PC-9 (cell line): Measurements from ENCODE around the gene NMS. TPM values are rescaled to one million over a fixed set of nuclear protein-coding genes. Genes with fewer than 3 reads are reported as not detected.

ENCODE experiments used
- BruUV-seq: library from RNA; stranded (reverse); fragments of 400-500 nt; replicated peaks from 2 replicates; lab custom pipeline; 2021; lab: Mats Ljungman, UMichigan
- CTCF ChIA-PET: fragments of 300-600 bp; sonication (Branson Sonifier 250); formaldehyde crosslinking; loops from one replicate; lab custom pipeline; 2022; ENCODE audit warnings: antibody characterized with exemption; lab: Charles Lee
- POLR2A ChIA-PET: fragments of 300-600 bp; sonication (Branson Sonifier 250); formaldehyde crosslinking; loops from one replicate; lab custom pipeline; 2022; ENCODE audit warnings: antibody characterized with exemption; ENCODE audit not compliant: unreplicated experiment; lab: Charles Lee
- DNase-seq, 2 experiments: peaks; one replicate each; pipeline versions ENCODE4 v3.0.0 to v3.0.0-alpha.2; 2015 to 2022; ENCODE audit warnings: mixed read lengths in 1 of 2
- H2AFZ ChIP-seq: fragments of 200-600 bp; sonication (generic); 2 replicates; pipeline ENCODE4 v1.8.1; 2017; ENCODE audit warnings: antibody characterized with exemption
- H3F3A ChIP-seq: fragments of 200-600 bp; sonication (generic); 2 replicates; pipeline ENCODE4 v1.8.1; 2017; ENCODE audit warnings: antibody characterized with exemption, mild to moderate bottlenecking, low read depth; ENCODE audit not compliant: insufficient read depth
- H3K27ac ChIP-seq: fragments of 200-600 bp; sonication (generic); 2 replicates; pipeline ENCODE4 v1.6.1; 2016; ENCODE audit warnings: mixed run types
- H3K27me3 ChIP-seq: fragments of 200-600 bp; sonication (generic); 2 replicates; pipeline ENCODE4 v1.6.1; 2016; ENCODE audit warnings: low read depth, mixed run types; ENCODE audit not compliant: insufficient read depth
- H3K36me3 ChIP-seq: fragments of 200-600 bp; sonication (generic); 2 replicates; pipeline ENCODE4 v1.6.1; 2016; ENCODE audit warnings: low read depth, mixed run types
- H3K4me1 ChIP-seq: fragments of 200-600 bp; sonication (generic); replicated peaks from 2 replicates; pipeline ENCODE4 v1.6.1; 2016; ENCODE audit warnings: mixed run types; ENCODE audit not compliant: insufficient read depth
- H3K4me2 ChIP-seq: fragments of 200-600 bp; sonication (generic); 2 replicates; pipeline ENCODE4 v1.6.1; 2017; ENCODE audit warnings: mixed run types
- H3K4me3 ChIP-seq: fragments of 200-600 bp; sonication (generic); 2 replicates; pipeline ENCODE4 v1.6.1; 2016; ENCODE audit warnings: mixed run types
- H3K79me2 ChIP-seq: fragments of 200-600 bp; sonication (generic); 2 replicates; pipeline ENCODE4 v1.6.1; 2017; ENCODE audit warnings: low read depth, mixed run types
- H3K9me2 ChIP-seq: fragments of 200-600 bp; sonication (generic); 2 replicates; pipeline ENCODE4 v1.8.1; 2017; ENCODE audit warnings: mild to moderate bottlenecking; ENCODE audit not compliant: insufficient read depth
- H3K9me3 ChIP-seq: fragments of 200-600 bp; sonication (generic); 2 replicates; pipeline ENCODE4 v1.8.1; 2016; ENCODE audit warnings: low read depth; ENCODE audit not compliant: insufficient read depth
- H4K20me1 ChIP-seq: fragments of 200-600 bp; sonication (generic); 2 replicates; pipeline ENCODE4 v1.8.1; 2017; ENCODE audit not compliant: insufficient read depth
- CTCF ChIP-seq: fragments of 200-600 bp; sonication (generic); conservative IDR thresholded peaks from 2 replicates; pipeline ENCODE4 v1.6.1; 2017; ENCODE audit warnings: mixed run types, antibody characterized with exemption, mild to moderate bottlenecking, moderate library complexity
- EZH2 ChIP-seq: fragments of 200-600 bp; sonication (generic); IDR thresholded peaks from 2 replicates; pipeline ENCODE4 v1.8.0; 2017; ENCODE audit warnings: antibody characterized with exemption, low read depth
- intact Hi-C: fragments of 100-400 bp; cut with micrococcal nuclease; formaldehyde crosslinking; loops from one replicate; pipeline ENCODE4 v1.10.0; 2022; ENCODE audit not compliant: unreplicated experiment
- total RNA-seq: library from RNA; stranded (reverse); gene quantifications from 2 replicates; pipeline ENCODE4 v1.2.3, GENCODE V29; 2021

Gene NMS
- total RNA-seq, 1 experiment from 2014 or later, result not detected

- peaks cover 4% of the 10 kb centered on the region; the same call in 1 of the 2 replicates for H3K9me3 ChIP-seq
- no TSS peak for BruUV-seq
- CTCF ChIA-PET, result no interaction called here
- no peaks in the 10 kb centered on the region for H3K36me3 ChIP-seq
- DNase-seq, result no peak
- H3K4me2 ChIP-seq, result no peak overlapping the region
- no peaks in the 10 kb centered on the region for H3K9me2 ChIP-seq
- H3K79me2 ChIP-seq, result no peaks in the 10 kb centered on the region
- H3F3A ChIP-seq, result no peaks in the 10 kb centered on the region
- H2AFZ ChIP-seq, result no peak overlapping the region
- no peak overlapping the region for H3K27ac ChIP-seq
- POLR2A ChIA-PET, result no interaction called here
- H3K27me3 ChIP-seq, result peaks cover 89% of the 10 kb centered on the region
- no peak overlapping the region for H3K4me3 ChIP-seq
- H4K20me1 ChIP-seq, result no peaks in the 10 kb centered on the region
- no peak for TF ChIP-seq EZH2
- H3K4me1 ChIP-seq, result no peaks in the 10 kb centered on the region
- intact Hi-C loops, result no loop called here
These were observed 15.1 kb downstream of the NMS start for GRCh38 chr2:100485396-100485795.

GRCh38 chr2:100494712-100495111 is 24.4 kb downstream of the NMS start:
- Histone ChIP-seq H3K79me2 (no peaks in the 10 kb centered on the region), H3K9me3 (no peaks in the 10 kb centered on the region), H3K27me3 (peaks cover 72% of the 10 kb centered on the region), H3K27ac (no peak overlapping the region), H3K9me2 (no peaks in the 10 kb centered on the region), H3K36me3 (no peaks in the 10 kb centered on the region), H3F3A (no peaks in the 10 kb centered on the region), H3K4me1 (no peaks in the 10 kb centered on the region), H2AFZ (no peak overlapping the region), H3K4me2 (no peak overlapping the region), H4K20me1 (no peaks in the 10 kb centered on the region; the same call in 1 of the 2 replicates), H3K4me3 (no peak overlapping the region)
- no TSS peak for BruUV-seq
- ChIA-PET POLR2A (no interaction called here), CTCF (no interaction called here)
- intact Hi-C loops, result no loop called here
- DNase-seq, result no peak
- TF ChIP-seq CTCF (no peak), EZH2 (no peak)

GRCh38 chr2:100502782-100503181 is 32.5 kb downstream of the NMS start:
- DNase-seq, result no peak
- peaks cover 41% of the 10 kb centered on the region for H3K27me3 ChIP-seq
- no peak overlapping the region for H2AFZ ChIP-seq
- POLR2A ChIA-PET, result no interaction called here
- no peaks in the 10 kb centered on the region; the same call in 1 of the 2 replicates for H4K20me1 ChIP-seq
- no peaks in the 10 kb centered on the region for H3K79me2 ChIP-seq
- H3K4me2 ChIP-seq, result no peak overlapping the region
- no peaks in the 10 kb centered on the region for H3K9me2 ChIP-seq
- no peaks in the 10 kb centered on the region; the same call in 1 of the 2 replicates for H3K9me3 ChIP-seq
- CTCF ChIA-PET, result no interaction called here
- intact Hi-C loops, result no loop called here
- H3F3A ChIP-seq, result no peaks in the 10 kb centered on the region
- no peaks in the 10 kb centered on the region for H3K36me3 ChIP-seq
- no peak overlapping the region for H3K4me3 ChIP-seq
- no peak for TF ChIP-seq CTCF
- TF ChIP-seq EZH2, result no peak
- H3K4me1 ChIP-seq, result no peaks in the 10 kb centered on the region
- BruUV-seq, result no TSS peak
- H3K27ac ChIP-seq, result no peak overlapping the region

GRCh38 chr2:100504542-100504941 is 34.3 kb downstream of the NMS start:
- TF ChIP-seq EZH2 (no peak), CTCF (no peak)
- ChIA-PET CTCF (no interaction called here), POLR2A (no interaction called here)
- intact Hi-C loops, result no loop called here
- H3K27ac ChIP-seq, result no peak overlapping the region
- no peak for DNase-seq
- H3F3A ChIP-seq, result no peaks in the 10 kb centered on the region
- no peak overlapping the region for H2AFZ ChIP-seq
- H3K9me2 ChIP-seq, result no peaks in the 10 kb centered on the region
- H3K36me3 ChIP-seq, result no peaks in the 10 kb centered on the region
- no peaks in the 10 kb centered on the region for H4K20me1 ChIP-seq
- peaks cover 46% of the 10 kb centered on the region for H3K27me3 ChIP-seq
- BruUV-seq, result no TSS peak
- no peaks in the 10 kb centered on the region for H3K4me1 ChIP-seq
- no peaks in the 10 kb centered on the region; the same call in 1 of the 2 replicates for H3K9me3 ChIP-seq
- H3K4me2 ChIP-seq, result no peak overlapping the region
- H3K4me3 ChIP-seq, result no peak overlapping the region
- no peaks in the 10 kb centered on the region for H3K79me2 ChIP-seq
